HG02623 (cell line): ENCODE results near the gene FLYWCH2.
"Not testable (repeated sequence)": the region's sequence is repeated elsewhere in the genome, so short reads cannot be mapped to it uniquely, and the experiment has no call there.

Source experiments
- ATAC-seq: cut with Tn5 transposase; IDR thresholded peaks from one replicate; pipeline ENCODE4 v1.9.1; 2021; ENCODE audit warnings: moderate library complexity; ENCODE audit not compliant: unreplicated experiment

The FLYWCH2 gene

GRCh38 chr16:2937170-2937569 is 54.2 kb downstream of the FLYWCH2 start:
- no peak for ATAC-seq

GRCh38 chr16:2938206-2938605 is 55.2 kb downstream of the FLYWCH2 start:
- no peak for ATAC-seq

- ATAC-seq: no peak
Measured at GRCh38 chr16:2939968-2940367, 57.0 kb downstream of the FLYWCH2 start.

- no peak for ATAC-seq
Measured at GRCh38 chr16:2942045-2942444, 59.0 kb downstream of the FLYWCH2 start.

GRCh38 chr16:2943716-2944115 is 60.7 kb downstream of the FLYWCH2 start:
- ATAC-seq: not testable (repeated sequence)

- ATAC-seq: no peak
Measured at GRCh38 chr16:2946649-2947048, 63.6 kb downstream of the FLYWCH2 start.
